ENCODE measurements around the gene EXT2.

EXT2 gene

DNA sequence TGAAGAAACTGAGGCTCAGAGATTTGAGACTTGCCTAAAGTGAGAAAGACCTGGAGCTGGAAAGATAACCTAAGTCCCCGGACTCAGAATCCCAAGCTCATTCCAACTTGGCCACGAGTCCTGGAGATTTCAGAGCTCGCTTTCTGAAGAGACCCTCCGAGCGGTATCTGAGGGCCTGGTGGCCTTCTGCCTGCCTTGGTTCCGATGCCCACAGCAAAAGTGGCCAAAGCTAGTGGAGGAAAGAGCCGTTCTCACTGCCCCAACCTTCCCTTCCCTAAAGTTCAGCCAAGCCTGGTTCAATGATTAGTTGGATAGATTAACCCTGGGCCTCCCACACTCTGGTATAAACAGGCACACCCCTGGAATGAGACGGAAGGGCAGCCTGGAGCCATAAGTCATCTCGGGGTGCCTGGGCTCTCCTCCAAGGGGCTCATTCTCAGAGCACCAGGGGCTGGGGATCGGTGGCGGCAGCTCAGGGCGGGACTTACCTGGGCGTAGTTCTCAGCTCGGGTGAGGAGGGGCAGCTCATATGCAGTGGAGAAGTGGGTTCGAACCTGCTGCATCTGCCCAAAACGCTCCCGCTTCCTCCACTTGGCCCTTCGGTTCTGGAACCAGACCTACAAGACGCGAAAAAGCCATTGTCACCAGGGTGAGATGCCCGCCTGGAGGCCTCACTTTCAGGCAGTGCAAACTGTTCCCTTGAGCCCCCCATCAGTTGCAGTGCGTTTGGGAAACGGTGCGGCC lies 171.7 kb downstream of the EXT2 start:
- DNase-seq (ENCODE audit: low read depth in 2 of 2) = no peak

DNA sequence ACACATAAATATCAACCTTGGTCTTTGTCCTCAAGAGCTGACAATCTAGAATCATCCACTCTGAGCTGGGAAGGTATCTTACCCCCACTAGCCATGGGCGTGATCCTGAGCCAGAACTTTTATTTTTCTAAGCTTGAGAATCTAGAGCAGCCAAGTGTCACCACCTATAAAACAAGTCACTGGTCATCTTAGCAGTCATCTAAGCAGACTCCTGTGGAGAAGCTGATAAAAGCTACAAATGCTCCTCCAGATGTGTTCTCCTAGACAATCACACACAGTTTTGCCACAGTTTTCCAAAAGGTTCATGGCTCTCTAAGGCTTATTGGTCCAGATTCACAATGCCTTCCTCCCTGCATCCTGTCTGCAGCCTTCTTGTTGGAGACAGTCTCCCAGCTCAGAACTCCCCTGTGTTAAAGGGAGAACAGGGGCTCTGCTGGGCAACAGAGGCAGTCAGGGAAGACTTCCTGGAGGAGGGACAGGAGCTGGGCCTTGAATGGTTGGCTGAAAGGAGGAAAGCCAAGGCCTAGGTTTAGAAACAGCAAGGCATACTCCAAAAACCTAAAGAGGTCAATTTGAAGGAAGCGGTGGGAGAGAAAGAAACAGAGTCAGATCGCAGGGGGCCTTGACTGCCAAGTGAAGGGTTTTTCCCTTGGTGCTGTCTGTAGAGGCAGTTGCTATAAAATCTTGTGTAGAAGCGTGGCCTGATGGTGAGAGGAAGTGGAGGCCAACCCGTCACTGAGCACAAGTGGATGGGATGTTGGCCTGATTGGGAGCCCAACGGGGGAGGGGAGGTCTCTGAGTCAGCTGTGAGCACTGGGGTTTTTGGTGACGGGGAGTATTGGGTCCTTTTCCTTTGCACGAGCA lies 172.5 kb downstream of the EXT2 start:
- DNase-seq (ENCODE audit: low read depth in 2 of 2) = no peak

DNA sequence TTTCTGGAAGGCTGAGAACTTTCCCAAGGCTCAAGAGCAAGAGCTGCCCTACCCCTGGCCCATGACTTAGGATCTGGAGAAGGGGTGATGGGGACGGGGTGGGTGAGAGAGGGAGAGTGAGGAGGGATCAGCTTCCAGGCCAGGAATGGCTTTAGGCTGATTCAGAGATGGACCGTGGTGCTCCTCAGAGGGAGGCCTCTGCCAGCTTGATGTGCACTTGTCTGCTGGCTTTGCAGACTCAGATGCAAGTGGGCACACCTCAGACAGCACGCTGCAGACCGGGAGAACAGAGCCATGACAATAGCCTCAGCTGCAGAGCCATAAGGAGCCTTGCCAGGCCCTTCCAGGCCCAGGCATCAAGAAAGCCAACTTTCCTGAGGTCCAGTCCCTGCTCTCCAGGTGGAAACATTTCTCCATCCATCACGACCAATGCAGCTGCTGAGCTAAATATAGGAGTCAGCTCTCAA lies 173.2 kb downstream of the EXT2 start:
- DNase-seq (ENCODE audit: low read depth in 2 of 2) = no peak

GRCh38 chr11:44269369-44270351 lies 174.2 kb downstream of the EXT2 start:
- no peak for DNase-seq (ENCODE audit: low read depth in 2 of 2)

GRCh38 chr11:44270403-44271273 lies 175.2 kb downstream of the EXT2 start:
- no peak for DNase-seq (ENCODE audit: low read depth in 2 of 2)

- DNase-seq (ENCODE audit: low read depth in 2 of 2) = no peak
Measured at GRCh38 chr11:44271286-44271685, 175.8 kb downstream of the EXT2 start.

- DNase-seq (ENCODE audit: low read depth in 2 of 2) = no peak
Measured at GRCh38 chr11:44274404-44274803, 178.9 kb downstream of the EXT2 start.

GRCh38 chr11:44275241-44275640 lies 179.8 kb downstream of the EXT2 start:
- no peak for DNase-seq (ENCODE audit: low read depth in 2 of 2)

DNA sequence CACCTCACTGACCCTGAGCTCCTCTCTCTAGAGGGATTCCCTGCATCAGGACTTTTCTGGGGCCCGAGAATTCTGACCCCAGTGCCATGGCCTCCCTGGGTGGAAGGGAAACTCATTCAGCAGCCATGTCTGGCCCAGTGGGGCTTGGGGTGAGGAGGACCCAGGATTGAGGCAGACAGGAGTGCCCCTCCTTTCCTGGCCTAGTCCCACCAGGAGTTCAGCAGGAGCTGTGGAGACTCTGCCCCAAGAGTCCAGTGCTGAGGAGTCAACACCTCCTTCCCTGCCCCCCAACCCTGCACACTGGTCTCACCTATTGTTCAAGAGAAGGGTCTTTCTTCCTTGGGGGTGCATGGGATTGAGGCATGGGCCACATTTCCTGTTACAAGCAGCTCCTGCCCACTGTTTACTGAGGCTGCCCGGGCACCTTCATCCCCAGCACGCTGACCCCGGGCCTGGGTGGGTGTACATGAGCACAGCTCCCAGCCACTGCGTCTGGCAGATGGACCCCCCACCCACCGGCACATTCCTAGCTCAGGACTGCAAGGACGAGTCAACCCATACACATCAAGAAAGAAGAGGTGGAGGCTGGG lies 180.6 kb downstream of the EXT2 start:
- DNase-seq (ENCODE audit: low read depth in 2 of 2) = no peak

GRCh38 chr11:44277196-44278090 lies 182.0 kb downstream of the EXT2 start:
- no peak for DNase-seq (ENCODE audit: low read depth in 2 of 2)

DNA sequence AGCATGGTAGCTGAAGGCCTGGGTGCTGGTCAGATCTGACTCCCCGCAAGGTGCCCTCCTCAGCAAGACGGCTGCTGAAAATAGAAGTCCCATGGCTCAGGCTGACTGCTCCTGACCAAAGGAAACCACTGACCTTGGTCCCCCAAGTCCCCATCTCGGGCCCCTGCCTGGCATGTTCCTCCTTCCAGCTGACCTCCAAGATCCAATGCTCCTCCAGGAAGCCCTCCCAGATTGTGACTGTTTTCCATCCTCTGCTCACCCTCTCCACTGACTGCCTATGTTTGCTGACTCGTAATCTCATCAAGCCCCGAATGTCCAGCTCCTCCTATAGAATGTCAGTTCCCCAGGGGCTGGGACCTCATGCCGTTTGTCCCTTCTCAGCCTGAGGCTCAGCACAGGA lies 184.0 kb downstream of the EXT2 start:
- DNase-seq (ENCODE audit: low read depth in 2 of 2) = no peak

GRCh38 chr11:44280257-44280656 lies 184.8 kb downstream of the EXT2 start:
- no peak for DNase-seq (ENCODE audit: low read depth in 2 of 2)

DNA sequence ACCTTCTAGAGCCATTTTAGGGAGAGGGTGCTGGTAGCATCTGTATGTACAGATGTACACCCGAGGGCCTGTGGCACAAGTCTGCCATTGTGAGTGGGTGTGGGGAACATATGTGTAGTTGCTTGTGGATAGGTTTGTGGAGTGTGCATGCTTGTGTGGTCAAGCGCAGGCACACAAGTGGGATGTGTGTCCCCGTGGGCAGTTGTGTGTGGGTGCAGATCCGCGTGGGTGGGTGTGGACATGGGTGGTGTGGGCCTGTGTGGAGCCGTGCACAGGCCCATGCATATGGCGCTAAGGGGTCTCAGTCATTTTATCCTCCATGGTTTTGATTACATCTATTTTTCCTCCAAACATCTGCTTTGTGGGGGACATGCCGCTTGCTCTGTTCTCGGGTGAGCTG lies 185.7 kb downstream of the EXT2 start:
- DNase-seq (ENCODE audit: low read depth in 2 of 2) = no peak

DNA sequence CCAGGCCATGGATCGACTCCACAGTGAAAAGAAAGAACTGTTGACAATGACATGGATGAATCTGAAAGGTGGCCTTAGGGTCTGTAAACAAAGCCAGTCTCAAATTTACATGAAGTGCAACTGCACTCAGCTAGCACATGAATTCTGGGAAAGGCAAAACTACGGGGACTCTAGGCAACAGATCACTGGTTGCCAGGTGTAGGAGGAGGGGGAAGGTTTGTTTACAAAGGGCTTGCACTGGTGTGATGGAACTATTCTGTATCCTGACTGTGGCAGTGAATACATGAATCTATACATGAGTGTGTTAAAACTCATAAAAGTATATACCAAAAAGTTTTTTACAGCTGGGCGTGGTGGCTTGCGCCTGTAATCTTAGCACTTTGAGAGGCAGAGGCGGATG lies 187.1 kb downstream of the EXT2 start:
- DNase-seq (ENCODE audit: low read depth in 2 of 2) = no peak

- DNase-seq (ENCODE audit: low read depth in 2 of 2) = no peak
Measured at GRCh38 chr11:44285756-44286155, 190.3 kb downstream of the EXT2 start.

GRCh38 chr11:44286268-44286880 lies 190.9 kb downstream of the EXT2 start:
- peak; percentile 41 to 47 for DNase-seq (ENCODE audit: low read depth in 2 of 2)

DNA sequence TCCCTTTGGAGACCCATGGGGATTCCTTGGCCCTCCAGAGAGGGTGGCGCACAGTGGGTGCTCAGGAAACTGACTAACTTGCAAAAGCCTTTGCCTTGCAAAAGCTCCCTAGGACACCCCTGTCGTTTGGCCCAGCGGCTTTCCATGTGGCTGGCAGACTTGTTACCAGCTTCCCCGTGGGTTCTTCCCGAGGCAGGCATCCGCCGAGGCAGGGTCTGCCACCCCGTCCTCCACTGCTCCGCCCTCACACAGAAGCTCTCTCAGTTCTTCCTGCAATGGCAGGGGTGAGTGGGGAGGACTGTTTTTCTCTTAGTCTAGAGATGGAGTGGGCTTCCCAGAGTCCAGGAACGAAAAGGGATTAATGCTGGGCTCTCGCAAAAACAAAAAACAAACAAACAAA lies 191.4 kb downstream of the EXT2 start:
- no peak for DNase-seq (ENCODE audit: low read depth in 2 of 2)

GRCh38 chr11:44288133-44288526 lies 192.7 kb downstream of the EXT2 start:
- DNase-seq (ENCODE audit: low read depth in 2 of 2) = no peak

GRCh38 chr11:44290208-44290607 lies 194.7 kb downstream of the EXT2 start:
- DNase-seq (ENCODE audit: low read depth in 2 of 2) = no peak
